ENCODE measurements around the gene CSNK2A2. TPM values are rescaled to one million over a fixed set of nuclear protein-coding genes. Genes with fewer than 3 reads are reported as not detected.
A peak's percentile ranks its signal among the peaks of the same experiment; 100 is the strongest.

The CSNK2A2 gene
- total and polyA plus RNA-seq, 2 donors (not counting 3 experiments of a cell fraction or from before 2014, with no cell fraction given), result 43.3 to 125 TPM

DNA sequence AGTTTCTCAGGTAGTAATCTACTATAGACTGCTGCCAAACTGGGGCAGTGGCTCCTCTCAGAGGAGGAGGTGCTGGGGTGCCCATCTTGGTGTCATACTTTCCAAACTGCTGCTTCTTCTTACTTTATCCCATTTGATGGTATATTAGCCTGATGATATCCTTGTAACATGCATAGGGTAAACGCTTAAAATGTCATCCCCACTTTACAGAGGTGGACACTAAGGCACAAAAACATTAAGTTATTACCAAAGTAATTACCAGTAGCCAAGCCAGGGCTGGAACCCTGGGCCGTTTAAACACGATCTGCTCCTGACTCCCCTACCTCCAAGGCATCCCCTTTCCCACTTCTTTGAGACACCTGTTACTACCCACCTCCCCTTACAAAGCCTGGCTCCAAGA lies 37.8 kb upstream of the CSNK2A2 start:
- H3K79me2 ChIP-seq (ENCODE audit: control insufficient read depth, insufficient read depth, low read length), result no peaks in the 10 kb centered on the region
- H3K9me1 ChIP-seq (replicated peaks; ENCODE audit: control insufficient read depth, extremely low read depth, insufficient read depth, low read length), result no peaks in the 10 kb centered on the region
- DNase-seq (ENCODE audit: low read depth, low spot score), result no peak
- H4K20me1 ChIP-seq (replicated peaks; ENCODE audit: control insufficient read depth, extremely low read depth, insufficient read depth, low read length), result no peaks in the 10 kb centered on the region
- intact Hi-C loops (cut with micrococcal nuclease) (no loop called here), dilution Hi-C loops (cut with MboI; ENCODE audit: extremely low pct_ligation_motif_present, low sequenced_read_pairs) (no loop called here)
- H3K4me3 ChIP-seq (replicated peaks in 1 of 3; ENCODE audit: insufficient read depth in 1 of 3, low read depth in 1 of 3, low read length in 3 of 3), result no peak overlapping the region
- H3K27ac ChIP-seq (ENCODE audit: insufficient read depth, low read depth, low read length), result no peak overlapping the region
- H3K4me1 ChIP-seq (ENCODE audit: control insufficient read depth, extremely low read depth, insufficient read depth, low read length), result peaks cover 5% of the 10 kb centered on the region
- no peak for FAIRE-seq
- ChIA-PET CTCF (no interaction called here), POLR2A (no interaction called here)
- no peak overlapping the region for H3K9ac ChIP-seq (replicated peaks; ENCODE audit: extremely low read depth, insufficient read depth, low read length)
- peaks cover 21 to 25% of the 10 kb centered on the region in 2 experiments for H3K27me3 ChIP-seq (ENCODE audit: control insufficient read depth in 2 of 2, insufficient read depth in 2 of 2, low read length in 2 of 2)
- peak overlapping the region; percentile 100 for H2AFZ ChIP-seq (ENCODE audit: low read depth, low read length)
- H3K9me3 ChIP-seq (replicated peaks; ENCODE audit: control insufficient read depth, insufficient read depth, low read length), result no peaks in the 10 kb centered on the region
- H3K4me2 ChIP-seq (ENCODE audit: insufficient read depth, low read length), result no peak overlapping the region
- no peaks in the 10 kb centered on the region for H3K36me3 ChIP-seq (ENCODE audit: control insufficient read depth in 2 of 2, extremely low read depth in 1 of 2, insufficient read depth in 2 of 2, low read length in 2 of 2)
- TF ChIP-seq GATA2 (IDR thresholded peaks at IDR 0.05; ENCODE audit: insufficient read depth, insufficient read length, low read depth, low read length) (no peak), JUN (IDR thresholded peaks at IDR 0.05; ENCODE audit: borderline replicate concordance, insufficient read depth, insufficient read length, low read depth) (no peak), FOS (IDR thresholded peaks at IDR 0.05; ENCODE audit: borderline replicate concordance, insufficient read depth, low read length) (no peak), MYC (IDR thresholded peaks at IDR 0.05; ENCODE audit: low read depth, low read length) (no peak), POLR2AphosphoS5 (IDR thresholded peaks at IDR 0.05; ENCODE audit: insufficient read depth, low read depth, low read length) (no peak), EZH2 (IDR thresholded peaks at IDR 0.05; ENCODE audit: borderline replicate concordance, low read depth, low read length, severe bottlenecking) (no peak), MAX (IDR thresholded peaks at IDR 0.05; ENCODE audit: insufficient read depth, insufficient read length) (no peak), POLR2A (IDR thresholded peaks at IDR 0.05; ENCODE audit: low read depth, low read length) (no peak)
- TF ChIP-seq, protein P1, sequence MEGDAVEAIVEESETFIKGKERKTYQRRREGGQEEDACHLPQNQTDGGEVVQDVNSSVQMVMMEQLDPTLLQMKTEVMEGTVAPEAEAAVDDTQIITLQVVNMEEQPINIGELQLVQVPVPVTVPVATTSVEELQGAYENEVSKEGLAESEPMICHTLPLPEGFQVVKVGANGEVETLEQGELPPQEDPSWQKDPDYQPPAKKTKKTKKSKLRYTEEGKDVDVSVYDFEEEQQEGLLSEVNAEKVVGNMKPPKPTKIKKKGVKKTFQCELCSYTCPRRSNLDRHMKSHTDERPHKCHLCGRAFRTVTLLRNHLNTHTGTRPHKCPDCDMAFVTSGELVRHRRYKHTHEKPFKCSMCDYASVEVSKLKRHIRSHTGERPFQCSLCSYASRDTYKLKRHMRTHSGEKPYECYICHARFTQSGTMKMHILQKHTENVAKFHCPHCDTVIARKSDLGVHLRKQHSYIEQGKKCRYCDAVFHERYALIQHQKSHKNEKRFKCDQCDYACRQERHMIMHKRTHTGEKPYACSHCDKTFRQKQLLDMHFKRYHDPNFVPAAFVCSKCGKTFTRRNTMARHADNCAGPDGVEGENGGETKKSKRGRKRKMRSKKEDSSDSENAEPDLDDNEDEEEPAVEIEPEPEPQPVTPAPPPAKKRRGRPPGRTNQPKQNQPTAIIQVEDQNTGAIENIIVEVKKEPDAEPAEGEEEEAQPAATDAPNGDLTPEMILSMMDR (IDR thresholded peaks at IDR 0.05; ENCODE audit: extremely low read depth in 1 of 2, insufficient read depth in 1 of 2, low read depth in 1 of 2, low read length in 2 of 2), result no peak
- BruUV-seq (replicated peaks), result no TSS peak

All from endothelial cell of umbilical vein (primary cell).